ENCODE results near the gene PLXND1.

Gene PLXND1

DNA sequence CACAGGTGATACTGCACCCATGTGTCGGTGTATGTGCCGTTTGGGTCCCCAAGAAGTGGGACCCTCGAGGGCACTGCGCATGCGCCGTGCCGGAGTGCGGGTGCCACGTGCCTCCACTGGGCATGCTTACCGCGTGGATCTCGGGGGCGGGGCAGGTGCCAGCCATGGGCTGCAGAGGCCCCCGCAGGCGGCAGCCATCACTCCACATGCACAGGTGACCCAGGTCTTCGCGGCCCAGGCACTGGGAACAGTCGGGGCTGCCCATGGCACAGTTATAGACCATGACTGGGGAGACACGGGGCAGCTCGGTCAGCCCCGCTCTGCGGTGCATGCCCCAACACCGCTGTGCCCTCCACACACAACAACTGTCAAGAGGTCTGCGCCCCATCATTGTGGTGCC, 32.3 kb downstream of the PLXND1 start:
- no peaks in the 10 kb centered on the region for H4K20me1 ChIP-seq (ENCODE audit: insufficient read depth, low read length, poor library complexity, severe bottlenecking)
- H3K79me2 ChIP-seq (ENCODE audit: insufficient read depth, low read length) = no peaks in the 10 kb centered on the region
- no peaks in the 10 kb centered on the region for H3F3A ChIP-seq (ENCODE audit: low read depth)
- no peak overlapping the region for H3K9ac ChIP-seq (ENCODE audit: low read depth, low read length, poor library complexity, severe bottlenecking)
- no peaks in the 10 kb centered on the region for H3K9me2 ChIP-seq (replicated peaks; ENCODE audit: low read depth, low read length)
- no peak overlapping the region for H3K4me2 ChIP-seq (ENCODE audit: low read depth, low read length, poor library complexity, severe bottlenecking)
- no peaks in the 10 kb centered on the region for H3K27me3 ChIP-seq (ENCODE audit: insufficient read depth, low read length, poor library complexity, severe bottlenecking)
- H3K36me3 ChIP-seq (ENCODE audit: insufficient read depth, low read length) = peaks cover 55% of the 10 kb centered on the region; the same call in 1 of the 2 replicates
- no peak overlapping the region for H3K4me3 ChIP-seq (ENCODE audit: low read length, poor library complexity, severe bottlenecking)
- H2AFZ ChIP-seq (ENCODE audit: low read length) = no peak overlapping the region
- peaks cover 31% of the 10 kb centered on the region for H3K4me1 ChIP-seq (ENCODE audit: insufficient read depth, low read length, poor library complexity, severe bottlenecking)
- no peaks in the 10 kb centered on the region for H3K9me3 ChIP-seq (ENCODE audit: insufficient read depth, low read depth, low read length)
- TF ChIP-seq, protein P1, sequence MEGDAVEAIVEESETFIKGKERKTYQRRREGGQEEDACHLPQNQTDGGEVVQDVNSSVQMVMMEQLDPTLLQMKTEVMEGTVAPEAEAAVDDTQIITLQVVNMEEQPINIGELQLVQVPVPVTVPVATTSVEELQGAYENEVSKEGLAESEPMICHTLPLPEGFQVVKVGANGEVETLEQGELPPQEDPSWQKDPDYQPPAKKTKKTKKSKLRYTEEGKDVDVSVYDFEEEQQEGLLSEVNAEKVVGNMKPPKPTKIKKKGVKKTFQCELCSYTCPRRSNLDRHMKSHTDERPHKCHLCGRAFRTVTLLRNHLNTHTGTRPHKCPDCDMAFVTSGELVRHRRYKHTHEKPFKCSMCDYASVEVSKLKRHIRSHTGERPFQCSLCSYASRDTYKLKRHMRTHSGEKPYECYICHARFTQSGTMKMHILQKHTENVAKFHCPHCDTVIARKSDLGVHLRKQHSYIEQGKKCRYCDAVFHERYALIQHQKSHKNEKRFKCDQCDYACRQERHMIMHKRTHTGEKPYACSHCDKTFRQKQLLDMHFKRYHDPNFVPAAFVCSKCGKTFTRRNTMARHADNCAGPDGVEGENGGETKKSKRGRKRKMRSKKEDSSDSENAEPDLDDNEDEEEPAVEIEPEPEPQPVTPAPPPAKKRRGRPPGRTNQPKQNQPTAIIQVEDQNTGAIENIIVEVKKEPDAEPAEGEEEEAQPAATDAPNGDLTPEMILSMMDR (conservative IDR thresholded peaks at IDR 0.05; ENCODE audit: low read length) = no peak
- no peak for TF ChIP-seq EZH2phosphoT487 (IDR thresholded peaks at IDR 0.05; ENCODE audit: borderline replicate concordance)

GRCh38 chr3:129573493-129573892, 33.0 kb downstream of the PLXND1 start:
- peaks cover 24% of the 10 kb centered on the region for H3K4me1 ChIP-seq (ENCODE audit: insufficient read depth, low read length, poor library complexity, severe bottlenecking)
- H3K36me3 ChIP-seq (ENCODE audit: insufficient read depth, low read length) = peaks cover 55% of the 10 kb centered on the region; the same call in 1 of the 2 replicates
- H3K4me2 ChIP-seq (ENCODE audit: low read depth, low read length, poor library complexity, severe bottlenecking) = no peak overlapping the region
- H3F3A ChIP-seq (ENCODE audit: low read depth) = no peaks in the 10 kb centered on the region
- no peak overlapping the region for H2AFZ ChIP-seq (ENCODE audit: low read length)
- no peak overlapping the region for H3K4me3 ChIP-seq (ENCODE audit: low read length, poor library complexity, severe bottlenecking)
- TF ChIP-seq, protein P1 (conservative IDR thresholded peaks at IDR 0.05; ENCODE audit: low read length) = no peak
- TF ChIP-seq EZH2phosphoT487 (IDR thresholded peaks at IDR 0.05; ENCODE audit: borderline replicate concordance) = no peak
- H3K9me3 ChIP-seq (ENCODE audit: insufficient read depth, low read depth, low read length) = no peaks in the 10 kb centered on the region
- H3K9ac ChIP-seq (ENCODE audit: low read depth, low read length, poor library complexity, severe bottlenecking) = no peak overlapping the region
- no peaks in the 10 kb centered on the region for H3K79me2 ChIP-seq (ENCODE audit: insufficient read depth, low read length)
- no peaks in the 10 kb centered on the region for H4K20me1 ChIP-seq (ENCODE audit: insufficient read depth, low read length, poor library complexity, severe bottlenecking)
- H3K27me3 ChIP-seq (ENCODE audit: insufficient read depth, low read length, poor library complexity, severe bottlenecking) = no peaks in the 10 kb centered on the region
- H3K9me2 ChIP-seq (replicated peaks; ENCODE audit: low read depth, low read length) = no peaks in the 10 kb centered on the region

DNA sequence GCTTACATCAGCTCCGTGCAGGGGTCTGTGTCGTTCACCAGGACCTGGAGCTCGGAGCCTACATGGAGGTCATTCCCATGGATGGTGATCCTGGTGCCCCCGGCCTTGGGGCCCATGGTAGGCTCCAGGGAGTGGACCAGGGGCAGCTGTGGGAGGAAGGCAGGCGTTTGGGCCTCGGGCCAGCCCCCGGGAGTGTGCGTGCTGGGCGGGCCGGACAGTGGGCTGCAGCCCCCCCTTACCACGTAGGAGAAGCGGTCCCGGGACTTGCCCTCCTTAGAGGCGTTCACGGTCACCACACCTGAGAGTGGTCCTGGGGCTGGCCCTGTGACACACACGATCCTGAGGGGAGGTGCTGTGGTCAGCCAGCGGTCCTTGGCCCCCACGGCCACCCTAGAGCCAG, 33.9 kb downstream of the PLXND1 start:
- H2AFZ ChIP-seq (ENCODE audit: low read length) = no peak overlapping the region
- H3K36me3 ChIP-seq (ENCODE audit: insufficient read depth, low read length) = peaks cover 52% of the 10 kb centered on the region; the same call in 1 of the 2 replicates
- H3K4me1 ChIP-seq (ENCODE audit: insufficient read depth, low read length, poor library complexity, severe bottlenecking) = peaks cover 15% of the 10 kb centered on the region

More for the DNA sequence above, 33.9 kb downstream of the PLXND1 start:
- Histone ChIP-seq H3K79me2 (ENCODE audit: insufficient read depth, low read length) (no peaks in the 10 kb centered on the region), H3K9me3 (ENCODE audit: insufficient read depth, low read depth, low read length) (no peaks in the 10 kb centered on the region), H3K27me3 (ENCODE audit: insufficient read depth, low read length, poor library complexity, severe bottlenecking) (no peaks in the 10 kb centered on the region), H3F3A (ENCODE audit: low read depth) (no peaks in the 10 kb centered on the region), H4K20me1 (ENCODE audit: insufficient read depth, low read length, poor library complexity, severe bottlenecking) (no peaks in the 10 kb centered on the region), H3K9ac (ENCODE audit: low read depth, low read length, poor library complexity, severe bottlenecking) (no peak overlapping the region), H3K9me2 (replicated peaks; ENCODE audit: low read depth, low read length) (no peaks in the 10 kb centered on the region), H3K4me2 (ENCODE audit: low read depth, low read length, poor library complexity, severe bottlenecking) (no peak overlapping the region), H3K4me3 (ENCODE audit: low read length, poor library complexity, severe bottlenecking) (no peak overlapping the region)
- no peak for TF ChIP-seq EZH2phosphoT487 (IDR thresholded peaks at IDR 0.05; ENCODE audit: borderline replicate concordance)
- TF ChIP-seq, protein P1 (conservative IDR thresholded peaks at IDR 0.05; ENCODE audit: low read length) = no peak
